Stimulated activated CD4-positive, alpha-beta T cell treated with anti-CD3 and anti-CD28 coated beads, Interleukin-12 subunit alpha, Interleukin-12 subunit beta, amount 100 ng/mL, for 4 hours (primary cell): ENCODE data around the gene OSBPL3.
"Not testable (repeated sequence)": the region's sequence is repeated elsewhere in the genome, so short reads cannot be mapped to it uniquely, and the experiment has no call there.

Experiments used
- DNase-seq: peaks from one replicate; pipeline ENCODE4 v3.0.0-alpha.2; 2020

Gene OSBPL3

GRCh38 chr7:24917510-24918239 is 62.3 kb downstream of the OSBPL3 start:
- no peak for DNase-seq

- DNase-seq: no peak
Measured at GRCh38 chr7:24916463-24917040, 63.4 kb downstream of the OSBPL3 start.

GRCh38 chr7:24914465-24914859 is 65.5 kb downstream of the OSBPL3 start:
- no peak for DNase-seq

- no peak for DNase-seq
Measured at GRCh38 chr7:24913801-24914464, 66.0 kb downstream of the OSBPL3 start.

GRCh38 chr7:24912874-24913514 is 67.0 kb downstream of the OSBPL3 start:
- no peak for DNase-seq

GRCh38 chr7:24912424-24912823 is 67.6 kb downstream of the OSBPL3 start:
- no peak for DNase-seq

GRCh38 chr7:24911213-24911603 is 68.8 kb downstream of the OSBPL3 start:
- DNase-seq: no peak

GRCh38 chr7:24910551-24911212 is 69.3 kb downstream of the OSBPL3 start:
- DNase-seq: no peak

- DNase-seq: no peak
Measured at GRCh38 chr7:24908727-24909126, 71.3 kb downstream of the OSBPL3 start.

- no peak for DNase-seq
Measured at GRCh38 chr7:24908166-24908565, 71.8 kb downstream of the OSBPL3 start.

- peak; percentile 11 for DNase-seq
Measured at GRCh38 chr7:24907311-24907886, 72.6 kb downstream of the OSBPL3 start.

- DNase-seq: no peak
Measured at GRCh38 chr7:24905996-24906770, 73.8 kb downstream of the OSBPL3 start.

- DNase-seq: not testable (repeated sequence)
Measured at GRCh38 chr7:24903992-24904391, 76.0 kb downstream of the OSBPL3 start.

- no peak for DNase-seq
Measured at GRCh38 chr7:24903559-24903958, 76.4 kb downstream of the OSBPL3 start.

GRCh38 chr7:24902931-24903330 is 77.0 kb downstream of the OSBPL3 start:
- DNase-seq: no peak

GRCh38 chr7:24902276-24902675 is 77.7 kb downstream of the OSBPL3 start:
- no peak for DNase-seq

- DNase-seq: no peak
Measured at GRCh38 chr7:24899905-24900304, 80.1 kb downstream of the OSBPL3 start.

- DNase-seq: no peak
Measured at GRCh38 chr7:24899161-24899560, 80.8 kb downstream of the OSBPL3 start.

- no peak for DNase-seq
Measured at GRCh38 chr7:24898691-24899090, 81.3 kb downstream of the OSBPL3 start.

- DNase-seq: no peak
Measured at GRCh38 chr7:24896031-24896501, 83.9 kb downstream of the OSBPL3 start.

- DNase-seq: no peak
Measured at GRCh38 chr7:24894429-24895221, 85.4 kb downstream of the OSBPL3 start.
